Right forelimb (tissue), 1 donor: Measurements from ENCODE around the gene CYGB.
"Not testable (repeated sequence)": the region's sequence is repeated elsewhere in the genome, so short reads cannot be mapped to it uniquely, and the experiment has no call there.

Experiments
- DNase-seq: peaks from one replicate; pipeline ENCODE4 v3.0.0-alpha.2; 2018

CYGB gene

DNA sequence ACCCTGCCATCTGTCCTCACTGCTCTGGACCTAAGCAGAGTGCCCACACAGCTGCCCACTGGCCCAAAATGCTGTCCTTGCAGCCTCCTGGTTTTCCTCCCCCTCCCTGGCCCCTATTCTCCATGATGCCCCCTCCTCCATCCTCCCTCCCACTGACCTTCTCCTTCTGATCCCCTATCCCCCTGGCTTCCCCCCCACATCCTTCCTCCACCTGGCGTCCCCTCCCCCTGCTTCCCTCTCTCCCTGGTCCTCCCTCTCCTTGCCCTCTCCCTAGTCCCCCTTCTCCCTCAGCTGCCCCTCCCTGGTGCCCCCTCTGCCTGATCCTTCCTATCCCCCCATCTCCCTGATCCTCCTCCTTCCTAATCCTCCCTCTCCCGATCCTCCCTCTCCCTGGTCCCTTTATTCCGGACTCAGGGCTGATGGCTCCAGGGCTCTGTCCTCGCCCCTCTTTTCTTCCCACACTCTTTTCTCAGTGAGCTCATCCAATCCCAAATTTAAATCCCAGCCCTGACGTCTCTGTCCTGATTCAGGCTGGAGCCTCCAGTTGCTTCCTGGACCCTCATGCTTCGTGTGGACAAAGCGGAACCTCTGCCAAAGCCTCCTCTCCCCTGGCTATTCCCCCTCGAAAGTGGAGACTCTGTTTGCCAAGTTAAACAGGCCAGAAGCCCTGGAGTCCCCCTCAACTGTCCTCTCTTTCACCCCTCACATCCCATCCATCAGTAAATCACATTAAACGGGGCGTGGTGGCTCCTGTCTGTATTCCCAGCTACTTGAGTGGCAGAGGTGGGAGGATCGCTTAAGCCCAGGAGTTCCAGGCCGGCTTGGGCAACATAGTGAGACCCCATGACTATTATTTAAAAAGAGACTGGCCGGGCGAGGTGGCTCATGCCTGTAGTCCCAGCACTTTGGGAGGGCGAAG lies 18.2 kb downstream of the CYGB start:
- no peak for DNase-seq

DNA sequence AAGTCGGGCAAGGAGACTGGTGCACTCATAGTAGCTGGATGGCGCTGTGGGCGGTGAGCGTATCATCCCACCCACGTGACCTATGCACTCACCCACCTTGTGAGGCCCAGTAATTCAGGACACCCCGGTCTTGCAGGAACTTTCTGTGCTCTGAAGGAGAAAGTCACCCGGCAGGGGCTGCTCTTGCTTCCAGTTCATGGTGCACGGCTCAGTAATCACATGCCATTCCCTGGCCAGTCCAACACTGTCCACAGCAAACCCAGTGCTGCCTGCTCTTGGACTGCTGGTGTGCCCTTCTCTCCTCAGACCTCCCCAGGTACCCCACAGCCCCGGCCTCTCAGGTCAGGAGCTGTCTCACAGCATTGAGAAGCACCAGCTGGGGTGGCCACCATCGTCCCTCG lies 19.9 kb downstream of the CYGB start:
- DNase-seq = no peak

DNA sequence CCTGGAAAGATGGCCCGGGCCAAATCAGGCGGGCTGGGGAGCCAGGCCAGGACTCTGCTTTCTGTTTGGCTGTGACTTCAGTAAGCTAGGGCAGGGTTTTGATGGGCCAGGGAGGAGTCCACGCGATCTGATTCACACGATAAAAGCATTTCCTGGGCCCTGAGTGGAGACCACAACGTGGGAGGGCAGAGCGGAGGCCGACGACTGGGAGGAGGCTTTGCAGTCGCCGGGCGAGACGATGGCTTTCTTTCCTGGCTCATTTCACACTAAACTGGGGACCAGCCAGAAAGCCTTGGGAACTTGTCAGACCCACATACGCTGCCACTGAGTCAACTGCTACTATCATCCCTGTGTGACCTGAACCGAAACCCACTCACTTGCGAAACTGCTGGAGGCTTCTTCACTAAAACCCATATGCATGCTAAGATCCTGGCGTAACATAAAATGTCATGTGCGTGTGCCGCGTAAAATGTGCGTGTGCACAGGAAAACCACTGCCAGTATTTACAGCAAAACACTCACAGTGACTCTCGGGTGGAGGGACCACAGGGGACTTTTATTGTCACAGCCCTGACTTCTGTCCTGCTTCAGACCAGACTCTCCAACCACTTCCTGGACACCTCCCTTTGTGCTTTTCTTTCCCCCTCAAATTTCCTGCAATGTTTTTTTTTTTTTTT lies 22.1 kb downstream of the CYGB start:
- peak; percentile 69 for DNase-seq

DNA sequence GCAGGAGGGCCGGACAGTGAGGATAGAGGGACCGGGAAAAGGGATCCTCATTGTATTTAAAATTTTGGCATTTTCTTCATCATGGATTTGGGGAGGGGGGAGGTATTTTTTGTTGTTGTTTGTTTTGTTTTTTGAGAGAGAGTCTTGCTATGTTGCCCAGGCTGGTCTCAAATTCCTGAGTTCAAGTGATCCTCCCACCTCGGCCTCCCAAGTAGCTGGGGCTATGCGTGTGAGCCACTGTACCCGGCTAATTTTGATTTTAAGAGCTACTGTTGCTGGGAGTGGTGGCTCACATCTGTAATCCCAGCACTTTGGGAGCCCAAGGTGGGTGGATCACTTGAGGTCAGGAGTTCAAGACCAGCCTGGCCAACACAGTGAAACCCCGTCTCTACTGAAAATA lies 23.2 kb downstream of the CYGB start:
- DNase-seq = not testable (repeated sequence)

DNA sequence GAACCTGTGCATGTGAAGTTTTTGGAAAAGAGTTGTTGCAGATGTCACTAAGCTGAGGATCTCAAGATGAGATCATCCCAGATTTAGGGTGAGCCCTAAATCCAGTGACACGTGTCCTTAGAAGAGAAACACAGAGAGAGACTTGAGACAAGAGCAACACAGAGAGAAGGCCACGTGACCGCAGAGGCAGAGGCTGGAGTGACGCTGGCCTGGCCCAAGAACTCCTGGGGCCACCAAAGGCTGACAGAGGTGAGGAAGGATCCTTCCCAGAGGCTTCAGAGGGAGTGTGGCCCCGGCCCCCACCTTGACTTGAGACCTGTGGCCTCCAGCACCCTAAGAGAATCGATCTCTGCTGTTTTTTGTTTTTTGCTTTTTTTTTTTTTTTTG lies 24.2 kb downstream of the CYGB start:
- DNase-seq = no peak

DNA sequence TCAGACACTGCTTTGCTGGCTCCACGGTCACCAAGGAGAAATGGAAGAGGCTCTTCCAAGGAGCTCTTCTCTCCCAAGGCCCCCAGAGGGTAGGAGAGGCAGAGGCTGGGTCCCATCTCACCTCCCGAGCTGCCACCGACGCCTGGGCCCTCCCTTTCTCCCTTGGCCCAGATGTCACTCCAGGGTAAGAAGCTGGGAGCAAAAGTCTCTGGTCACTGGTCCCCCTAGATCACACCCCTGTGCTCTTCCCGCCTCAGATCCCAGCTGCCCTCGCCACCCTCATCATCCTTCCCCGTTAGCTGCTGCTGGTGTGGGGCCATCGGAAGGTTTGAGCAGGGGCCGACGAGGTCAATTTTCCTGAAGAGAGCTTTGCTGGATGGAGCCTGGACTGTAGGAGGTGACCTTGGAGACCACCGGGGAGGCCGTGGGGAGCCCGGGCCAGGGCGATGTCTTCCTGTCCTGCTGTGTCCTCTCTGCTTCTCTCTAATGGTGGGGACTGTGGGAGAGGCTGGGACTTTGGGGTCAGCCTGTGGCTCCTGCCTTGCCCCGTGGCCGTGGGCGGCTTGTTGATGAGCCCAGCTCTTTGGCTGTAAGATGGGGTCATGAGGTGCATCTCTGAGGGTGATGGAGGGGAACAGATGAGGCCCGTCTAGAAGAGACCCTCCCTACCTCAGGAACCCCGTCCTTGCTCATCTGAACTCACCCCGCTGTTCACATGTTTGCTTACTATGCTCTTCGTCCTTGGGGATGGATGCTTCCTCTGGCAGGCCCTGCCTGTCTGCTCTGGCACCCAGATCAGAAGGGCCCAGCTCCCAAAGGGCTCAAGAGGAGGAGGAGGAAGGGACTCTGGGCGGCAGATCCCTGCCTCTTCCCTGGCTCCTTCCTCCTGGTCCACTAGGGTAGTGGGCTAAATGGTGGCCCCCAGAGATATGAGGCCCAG lies 24.9 kb downstream of the CYGB start:
- no peak for DNase-seq

DNA sequence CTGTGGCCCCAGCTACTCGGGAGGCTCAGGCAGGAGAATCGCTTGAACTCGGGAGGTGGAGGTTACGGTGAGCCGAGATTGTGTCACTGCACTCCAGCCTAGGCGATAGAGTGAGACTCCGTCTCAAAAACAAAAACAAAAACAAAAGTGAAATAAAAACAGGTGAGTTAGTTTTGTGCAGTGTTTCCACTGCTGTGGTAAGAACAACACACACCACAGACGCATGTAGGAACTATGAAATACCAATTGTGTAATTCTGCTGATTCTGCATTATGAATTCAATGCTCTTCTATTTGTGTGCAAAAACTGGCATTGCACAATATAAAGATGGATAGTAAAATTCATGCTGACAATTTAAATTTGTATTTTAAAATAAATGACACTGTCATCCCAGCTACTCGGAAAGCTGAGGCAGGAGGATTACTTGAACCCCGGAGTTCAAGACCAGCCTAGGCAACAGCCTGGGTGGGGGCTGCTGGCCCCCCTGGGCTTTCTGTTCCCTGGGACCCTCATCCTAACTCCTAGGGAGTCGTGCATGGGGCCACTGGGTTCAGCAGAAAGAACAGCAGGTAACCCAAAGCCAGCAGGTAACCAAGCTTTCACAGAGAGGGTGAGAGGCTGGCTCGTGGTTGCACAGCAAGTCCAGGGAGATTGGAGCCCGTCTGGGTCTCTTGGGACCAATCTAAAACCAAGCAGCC lies 25.7 kb downstream of the CYGB start:
- DNase-seq = no peak

DNA sequence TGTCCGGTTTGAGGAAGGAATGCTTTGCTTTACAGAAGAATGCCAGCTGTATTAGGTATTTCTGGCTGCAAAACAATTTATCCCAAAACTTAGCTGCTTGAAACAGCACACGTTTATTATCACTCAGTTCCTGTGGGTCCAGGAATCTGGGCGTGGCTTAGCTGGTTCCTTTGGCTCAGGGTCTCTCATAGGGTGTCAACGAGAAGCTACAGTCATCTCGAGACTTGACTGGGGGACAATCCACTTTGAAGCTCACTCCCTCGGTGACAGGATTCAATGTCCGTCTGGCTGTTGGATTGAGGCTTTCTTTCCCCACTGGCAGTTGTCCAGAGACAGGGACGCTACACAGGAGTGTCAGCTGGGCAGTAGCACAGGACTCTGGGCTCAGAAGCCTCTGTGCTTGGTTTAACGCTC lies 26.7 kb downstream of the CYGB start:
- DNase-seq = no peak

DNA sequence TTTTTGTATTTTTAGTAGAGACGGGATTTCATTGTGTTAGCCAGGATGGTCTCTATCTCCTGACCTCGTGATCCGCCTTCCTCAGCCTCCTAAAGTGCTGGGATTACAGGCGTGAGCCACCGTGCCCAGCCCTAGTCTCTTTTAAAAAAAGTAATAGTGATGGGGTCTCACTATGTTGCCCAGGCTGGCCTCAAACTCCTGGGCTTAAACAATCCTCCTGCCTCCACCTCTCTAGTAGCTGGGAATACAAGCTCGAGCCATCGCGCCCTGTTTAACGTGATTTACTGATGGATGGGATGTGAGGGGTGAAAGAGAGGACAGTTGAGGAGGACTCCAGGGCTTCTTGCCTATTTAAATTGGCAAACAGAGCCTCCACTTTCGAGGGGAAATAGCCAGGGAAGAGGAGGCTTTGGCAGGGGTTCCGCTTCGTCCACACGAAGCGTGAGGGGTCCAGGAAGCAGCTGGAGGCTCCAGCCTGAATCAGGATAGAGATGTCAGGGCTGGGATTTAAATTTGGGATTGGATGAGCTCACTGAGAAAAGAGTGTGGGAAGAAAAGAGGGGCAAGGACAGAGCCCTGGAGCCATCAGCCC lies 28.9 kb downstream of the CYGB start:
- DNase-seq = not testable (repeated sequence)

DNA sequence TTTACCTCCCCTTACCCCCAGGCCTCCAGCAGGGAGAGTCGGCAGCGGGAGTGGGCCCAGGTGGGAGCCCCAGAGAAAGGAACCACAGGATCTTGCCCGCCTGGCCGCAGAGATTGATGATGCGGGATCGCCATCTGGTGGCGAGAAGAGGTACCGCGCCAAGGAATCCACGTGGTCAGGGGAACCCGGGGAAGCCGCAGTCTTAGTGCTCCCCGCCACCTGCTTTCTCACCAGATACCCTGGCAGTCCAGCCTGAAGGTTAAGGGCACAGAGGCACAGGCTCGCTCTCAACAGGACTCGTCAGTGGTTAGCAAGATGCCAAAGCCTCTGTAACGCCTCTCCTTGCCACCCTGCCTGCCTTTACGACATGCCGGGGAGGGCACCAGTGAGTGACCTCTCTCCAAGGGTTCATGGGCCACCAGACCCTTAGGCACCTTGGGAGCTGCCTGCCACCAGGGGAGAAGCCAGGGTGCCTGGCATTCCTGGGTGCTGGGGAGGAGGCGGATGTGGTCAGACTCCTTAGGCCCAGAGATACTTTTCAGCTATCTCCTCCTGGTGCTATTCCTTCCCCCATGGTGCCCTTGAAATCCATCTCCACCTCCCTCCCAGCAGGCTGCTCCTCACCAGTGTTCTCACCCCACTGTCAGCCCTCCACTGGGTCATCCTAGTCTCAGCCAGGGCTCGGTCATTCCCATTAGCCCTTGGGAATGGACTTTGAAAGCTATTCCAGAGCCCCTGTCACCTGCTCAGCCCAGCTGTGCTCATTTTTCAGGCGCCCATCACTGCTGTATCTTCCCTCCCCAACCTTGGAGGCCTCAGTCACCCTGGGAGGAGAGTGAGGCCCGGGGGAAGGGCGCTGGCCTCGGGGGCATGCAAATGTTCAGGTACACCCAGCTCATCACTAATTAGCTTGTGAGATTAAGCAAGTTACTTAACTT lies 30.8 kb downstream of the CYGB start:
- DNase-seq = peak; percentile 93

DNA sequence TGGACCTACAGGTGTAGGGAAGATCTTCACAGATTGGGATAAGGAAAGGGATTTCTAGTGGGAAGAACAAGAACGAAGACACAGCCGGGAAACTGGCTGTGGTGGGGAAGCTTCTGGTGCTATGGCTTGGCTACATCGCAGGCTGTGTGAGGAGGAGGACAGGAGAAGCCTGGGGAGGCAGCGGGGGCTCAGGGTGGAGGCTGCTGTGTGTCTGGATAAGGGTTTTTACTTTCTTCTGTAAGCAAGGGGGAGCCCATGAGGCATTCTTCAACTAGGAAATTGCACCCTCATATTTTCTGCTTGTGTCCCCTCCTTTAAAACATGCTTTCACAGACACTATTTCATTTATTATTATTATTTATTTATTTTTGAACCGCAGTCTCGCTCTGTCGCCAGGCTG lies 33.4 kb downstream of the CYGB start:
- no peak for DNase-seq

DNA sequence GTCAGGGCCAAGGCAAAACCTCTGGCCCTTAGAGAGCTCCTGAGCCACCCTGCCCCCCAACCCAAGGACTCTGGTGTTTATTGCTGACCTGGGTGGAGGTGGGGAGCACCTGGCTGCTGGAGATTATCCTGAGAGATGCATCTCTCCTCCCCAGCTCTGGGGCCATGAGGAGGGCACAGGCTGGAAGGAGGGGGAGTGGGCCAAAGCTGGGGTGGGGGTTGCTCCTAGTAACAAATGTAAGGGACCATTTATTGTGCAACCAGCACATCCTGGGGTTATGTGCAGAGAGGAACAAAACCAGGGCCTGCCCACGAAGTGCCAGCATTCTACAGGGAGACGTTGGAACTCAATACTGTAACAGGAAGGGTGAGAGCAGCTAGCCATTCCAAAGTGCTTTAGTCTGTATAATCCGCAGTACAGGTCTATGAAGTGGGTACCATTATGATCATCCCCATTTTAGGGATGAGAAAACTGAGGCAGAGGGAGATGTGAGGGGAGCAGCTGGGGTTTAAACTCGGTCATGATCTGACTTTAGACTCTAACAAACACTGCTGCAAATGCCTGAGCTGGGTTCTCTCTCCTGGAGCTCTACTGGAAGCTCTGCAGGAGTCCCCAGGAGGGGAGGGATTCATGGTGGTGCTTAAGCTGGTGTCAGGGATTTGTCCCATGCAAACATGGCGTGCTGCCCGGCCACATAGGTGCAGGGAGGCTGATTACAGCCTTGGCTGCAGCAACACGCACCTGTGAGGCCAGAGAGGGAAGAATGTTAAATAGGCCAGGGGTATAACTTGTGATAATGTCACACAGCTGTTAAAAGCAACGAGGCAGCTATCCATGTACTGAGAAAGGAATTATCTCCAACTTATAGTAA lies 34.9 kb downstream of the CYGB start:
- DNase-seq = no peak

DNA sequence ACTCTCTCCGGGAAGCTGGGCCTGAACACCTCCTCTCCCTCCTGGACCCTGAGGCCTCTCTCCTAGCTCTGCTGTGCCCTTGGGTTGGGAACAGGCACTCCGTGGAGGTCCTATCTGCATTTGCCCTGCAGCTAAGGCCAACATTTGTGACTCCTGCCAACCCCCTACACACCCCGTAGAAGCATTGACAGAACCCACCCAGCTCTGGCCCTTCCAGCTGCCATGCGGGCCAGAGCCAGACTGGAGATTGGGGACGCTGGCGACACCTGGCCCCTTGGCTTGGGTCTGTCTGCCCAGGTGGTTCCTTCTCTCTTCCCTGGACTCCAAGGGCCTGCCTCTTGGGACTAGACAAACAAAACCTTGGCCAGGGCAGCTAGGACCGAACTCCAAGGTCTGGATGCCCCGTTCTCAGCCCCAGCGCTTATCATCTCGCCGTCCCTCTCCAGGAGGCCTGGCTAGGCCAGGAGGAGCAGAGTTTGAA lies 35.6 kb downstream of the CYGB start:
- no peak for DNase-seq

DNA sequence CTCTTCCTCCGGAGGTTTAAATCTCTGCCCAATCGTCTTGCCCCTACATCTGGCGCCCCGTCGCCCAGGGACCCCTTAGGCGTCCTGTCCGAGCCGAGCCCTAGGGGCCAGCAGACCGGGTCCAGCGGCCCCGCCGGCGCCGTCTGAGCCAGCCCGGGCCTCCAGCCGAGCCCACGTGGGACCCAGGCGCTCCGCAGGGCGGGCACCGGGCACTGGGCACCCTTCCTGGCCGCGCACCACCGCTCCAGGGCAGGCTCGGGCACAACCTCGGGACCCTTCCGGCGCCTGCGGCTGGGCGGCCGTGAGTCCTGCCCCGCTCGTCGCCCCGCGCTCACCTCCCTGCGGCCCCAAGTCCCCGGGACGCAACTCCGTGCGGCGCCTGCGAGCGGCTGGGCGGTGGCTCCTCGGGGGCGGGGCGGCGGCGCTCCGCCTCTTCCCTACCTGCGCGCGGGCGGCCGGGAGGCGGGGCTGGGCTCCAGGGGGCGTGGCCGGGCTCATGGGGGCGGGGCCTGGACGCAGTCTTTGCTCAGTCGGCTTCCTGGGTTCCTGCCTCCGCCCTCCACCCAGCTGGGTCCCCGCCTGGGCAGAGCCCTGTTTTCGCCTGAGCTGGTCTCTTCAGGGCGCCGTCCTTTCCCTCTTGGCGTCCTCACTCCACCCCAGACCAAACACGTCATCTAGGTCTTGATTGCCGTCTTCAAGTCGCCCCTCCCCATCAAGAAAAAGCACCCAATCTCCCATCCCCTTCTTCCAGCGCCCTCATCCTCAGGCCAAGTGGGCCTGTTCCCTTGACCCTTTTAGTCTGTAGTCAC lies 36.3 kb downstream of the CYGB start, which contains the start of gene RHBDF2:
TSS of gene RHBDF2 (minus strand) at position 406 of the 809 bp plus-strand sequence. CDS start 19,899 bp downstream, outside the sequence.
- DNase-seq = peak; percentile 83

DNA sequence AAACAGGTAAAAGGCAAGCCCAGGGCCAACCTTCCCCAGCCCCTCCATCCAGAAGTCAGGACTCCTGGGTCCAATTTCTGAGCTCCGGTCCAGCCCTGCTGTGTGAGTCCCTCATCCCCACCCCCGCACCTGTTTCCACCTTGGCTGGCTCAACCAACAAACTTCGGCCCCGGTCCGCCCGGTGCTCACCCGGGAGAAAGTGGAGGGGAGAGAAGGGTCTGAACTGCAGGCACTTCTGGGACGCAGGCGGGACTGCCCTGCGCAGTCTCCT lies 36.8 kb downstream of the CYGB start:
- no peak for DNase-seq

DNA sequence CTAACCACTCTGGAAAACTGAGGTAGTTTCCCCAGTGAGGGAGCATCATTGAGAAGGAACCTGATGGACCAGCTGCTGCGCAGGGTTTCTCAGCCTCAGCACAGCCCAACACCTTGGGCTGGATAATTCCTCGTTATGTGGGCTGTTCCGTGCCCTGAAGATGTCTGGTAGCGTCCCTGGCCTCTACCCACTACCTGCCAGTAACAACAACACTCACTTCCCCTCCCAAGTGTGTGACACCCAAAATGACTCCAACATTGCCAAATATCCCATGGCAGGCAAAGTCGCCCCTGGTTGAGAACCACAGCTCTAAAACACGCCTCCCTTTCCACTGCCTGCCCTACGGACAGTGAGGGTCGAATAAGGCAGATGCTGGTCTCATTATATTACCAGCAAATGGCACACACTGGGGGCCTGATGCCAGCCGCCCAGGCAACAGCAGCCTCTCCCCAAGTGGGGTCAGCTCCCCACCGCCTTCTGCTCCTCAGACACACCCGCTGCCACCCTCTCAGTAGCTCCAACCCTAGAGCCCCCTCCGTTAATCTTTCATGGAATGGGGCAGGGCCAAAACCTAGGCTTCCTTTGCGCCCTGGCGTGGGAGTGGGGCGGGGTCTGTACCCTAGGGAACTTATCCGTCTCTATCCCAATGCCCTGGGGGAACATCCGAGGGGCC lies 37.3 kb downstream of the CYGB start:
- no peak for DNase-seq

DNA sequence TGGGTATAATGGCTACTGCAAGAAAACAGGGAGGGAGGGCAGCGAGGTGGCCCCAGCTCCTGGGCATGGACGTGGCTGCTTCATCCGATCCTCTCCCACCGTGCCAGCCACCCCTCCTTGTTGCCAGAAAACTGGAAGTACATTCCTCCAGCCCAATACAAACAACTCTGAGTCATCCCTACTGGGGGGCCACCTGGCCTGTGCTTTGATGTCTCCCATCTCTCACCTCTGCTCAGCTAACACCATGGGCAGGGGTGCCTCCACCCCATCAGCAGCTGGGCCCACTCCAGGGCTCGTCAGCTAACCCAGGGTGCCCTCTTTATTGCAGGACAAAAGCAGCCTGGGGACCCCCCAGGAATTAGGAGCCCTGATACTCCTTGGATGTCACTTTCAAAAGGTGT lies 38.2 kb downstream of the CYGB start:
- DNase-seq = no peak

DNA sequence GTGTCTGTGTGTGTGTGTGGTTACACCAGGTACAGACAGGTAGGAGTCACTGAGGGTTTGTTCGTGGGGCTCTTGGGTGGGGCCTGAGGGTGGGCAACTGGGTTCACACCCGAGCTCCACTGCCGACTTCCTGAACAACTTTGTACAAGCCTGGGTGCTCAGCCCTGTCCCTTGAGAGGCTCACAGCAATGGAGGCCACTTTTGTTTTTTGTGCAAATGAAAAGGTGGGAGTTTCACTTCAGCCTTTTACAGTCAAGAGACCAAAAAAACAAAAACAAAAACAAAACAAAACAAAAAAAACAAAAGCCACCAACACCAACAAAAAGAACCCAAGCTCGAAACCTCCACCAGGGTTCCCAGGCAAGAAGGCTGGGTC lies 38.6 kb downstream of the CYGB start:
- DNase-seq = no peak
